ENCODE results near the gene FCGR3B.
"Not testable (repeated sequence)": the region's sequence is repeated elsewhere in the genome, so short reads cannot be mapped to it uniquely, and the experiment has no call there.

The FCGR3B gene

GRCh38 chr1:161612322-161613141 lies 18.4 kb downstream of the FCGR3B start (continued):
- TF ChIP-seq ZNF629 (tag by site-specific recombination; IDR thresholded peaks at IDR 0.05) (peak; percentile 78), ZNF518A (tag by site-specific recombination; conservative IDR thresholded peaks at IDR 0.05; ENCODE audit: low read depth) (0 out of 2 replicates have a peak, but pooled peaks have one; percentile 18)

GRCh38 chr1:161611866-161612321 lies 19.1 kb downstream of the FCGR3B start:
- peak overlapping the region; percentile 35 for H3K4me3 ChIP-seq (ENCODE audit: low read depth, low read length)
- 0 out of 2 replicates have a peak, but pooled peaks have one; percentile 7 for TF ChIP-seq ZNF629 (tag by site-specific recombination; IDR thresholded peaks at IDR 0.05)
- 0 out of 2 replicates have a peak, but pooled peaks have one; percentile 22 for TF ChIP-seq ZNF391 (tag by site-specific recombination; IDR thresholded peaks at IDR 0.05; ENCODE audit: borderline replicate concordance, low read depth)
- TF ChIP-seq ZNF660 (tag by site-specific recombination; IDR thresholded peaks at IDR 0.05) = peak; percentile 78; the same call in 1 of the 2 replicates
- peak; percentile 67 for TF ChIP-seq ZNF558 (tag by site-specific recombination; IDR thresholded peaks at IDR 0.05)
- TF ChIP-seq YY1 (tag by site-specific recombination; IDR thresholded peaks at IDR 0.05) = 0 out of 2 replicates have a peak, but pooled peaks have one; percentile 37
- TF ChIP-seq ZNF580 (tag by site-specific recombination; IDR thresholded peaks at IDR 0.05) = peak; percentile 88
- TF ChIP-seq ZNF324 (tag by site-specific recombination; IDR thresholded peaks at IDR 0.05) = 0 out of 2 replicates have a peak, but pooled peaks have one; percentile 28
- 0 out of 2 replicates have a peak, but pooled peaks have one; percentile 33 for TF ChIP-seq ZNF830 (tag by site-specific recombination; IDR thresholded peaks at IDR 0.05; ENCODE audit: low read depth)
- peak; percentile 71 for TF ChIP-seq ZSCAN30 (tag by site-specific recombination; IDR thresholded peaks at IDR 0.05)
- TF ChIP-seq ZNF561 (tag by site-specific recombination; IDR thresholded peaks at IDR 0.05; ENCODE audit: borderline replicate concordance) = peak; percentile 68; the same call in 1 of the 2 replicates
- peak; percentile 35 for TF ChIP-seq ZNF335 (tag by site-specific recombination; conservative IDR thresholded peaks at IDR 0.05)
- peak; percentile 65 for TF ChIP-seq ZNF184 (tag by site-specific recombination; IDR thresholded peaks at IDR 0.05)
- TF ChIP-seq ZBTB17 (tag by site-specific recombination; IDR thresholded peaks at IDR 0.05) = peak; percentile 93
- peak; percentile 76 for TF ChIP-seq PRDM4 (tag by site-specific recombination; IDR thresholded peaks at IDR 0.05)
- peak; percentile 24; the same call in 1 of the 2 replicates for TF ChIP-seq SP7 (tag by site-specific recombination; IDR thresholded peaks at IDR 0.05)
- 0 out of 2 replicates have a peak, but pooled peaks have one; percentile 12 for TF ChIP-seq ZNF366 (tag by site-specific recombination; conservative IDR thresholded peaks at IDR 0.05)
- TF ChIP-seq ZEB2 (tag by site-specific recombination; IDR thresholded peaks at IDR 0.05) = 0 out of 2 replicates have a peak, but pooled peaks have one; percentile 12
- peak; percentile 38; the same call in 1 of the 2 replicates for TF ChIP-seq KLF10 (tag by site-specific recombination; IDR thresholded peaks at IDR 0.05)
- TF ChIP-seq ZNF692 (tag by site-specific recombination; IDR thresholded peaks at IDR 0.05) = peak; percentile 49; the same call in 1 of the 2 replicates
- peak overlapping the region; percentile 42 for H3K27ac ChIP-seq (ENCODE audit: extremely low read depth, low read depth, low read length)
- H3K4me1 ChIP-seq (ENCODE audit: control insufficient read depth, insufficient read depth, low read length); CTCF ChIA-PET; H3K36me3 ChIP-seq (ENCODE audit: control insufficient read depth in 2 of 2, insufficient read depth in 1 of 2, low read length in 2 of 2); H3K9me3 ChIP-seq (ENCODE audit: control insufficient read depth, insufficient read depth, low read depth, low read length): not testable (repeated sequence)
- POLR2A ChIA-PET = interaction anchor here (1.3 kb wide), 1 partner anchor 115 kb away, joined by 4 read pairs; no protein-coding TSS in a partner anchor

GRCh38 chr1:161610198-161610597 lies 20.8 kb downstream of the FCGR3B start:
- not testable (repeated sequence) for H3K27ac ChIP-seq (ENCODE audit: extremely low read depth, low read depth, low read length); H3K4me1 ChIP-seq (ENCODE audit: control insufficient read depth, insufficient read depth, low read length); H3K36me3 ChIP-seq (ENCODE audit: control insufficient read depth in 2 of 2, insufficient read depth in 1 of 2, low read length in 2 of 2); H3K4me3 ChIP-seq (ENCODE audit: low read depth, low read length); H3K9me3 ChIP-seq (ENCODE audit: control insufficient read depth, insufficient read depth, low read depth, low read length)
- ChIA-PET CTCF (interaction anchor here (0.5 kb wide), 1 partner anchor 417 kb away, joined by 4 read pairs; no protein-coding TSS in a partner anchor), POLR2A (interaction anchor here (1.1 kb wide), 1 partner anchor 81 kb away, joined by 4 read pairs; no protein-coding TSS in a partner anchor)
